ENCODE measurements around the gene ENO2.

The ENO2 gene

GRCh38 chr12:6914947-6915788 is 788 bp downstream of the ENO2 start:
- no peak for DNase-seq

GRCh38 chr12:6915789-6916285 is 1.5 kb downstream of the ENO2 start:
- DNase-seq = no peak

GRCh38 chr12:6916426-6917200 is 2.2 kb downstream of the ENO2 start:
- no peak for DNase-seq

DNA sequence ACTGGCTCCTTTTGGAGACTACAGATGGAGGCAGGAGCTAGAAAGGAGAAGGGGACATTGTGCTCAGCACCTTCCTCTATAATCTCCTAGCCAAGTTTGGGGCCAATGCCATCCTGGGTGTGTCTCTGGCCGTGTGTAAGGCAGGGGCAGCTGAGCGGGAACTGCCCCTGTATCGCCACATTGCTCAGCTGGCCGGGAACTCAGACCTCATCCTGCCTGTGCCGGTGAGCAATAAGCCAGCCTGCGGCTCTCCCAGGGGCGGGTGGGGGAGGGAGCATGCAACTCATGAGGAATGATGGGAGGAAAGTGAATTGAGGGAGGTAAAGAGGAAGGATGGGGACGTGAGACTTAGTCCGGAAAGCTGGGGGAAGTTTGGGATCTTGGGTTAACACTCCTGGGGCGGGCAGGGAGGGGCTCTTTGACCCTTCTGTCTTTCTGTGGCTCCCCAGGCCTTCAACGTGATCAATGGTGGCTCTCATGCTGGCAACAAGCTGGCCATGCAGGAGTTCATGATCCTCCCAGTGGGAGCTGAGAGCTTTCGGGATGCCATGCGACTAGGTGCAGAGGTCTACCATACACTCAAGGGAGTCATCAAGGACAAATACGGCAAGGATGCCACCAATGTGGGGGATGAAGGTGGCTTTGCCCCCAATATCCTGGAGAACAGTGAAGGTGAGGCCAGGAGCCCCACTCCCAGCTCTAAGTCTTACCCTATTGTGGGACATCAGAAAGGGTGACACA is 3.3 kb downstream of the ENO2 start:
- no peak for DNase-seq

- DNase-seq = no peak
Observed at GRCh38 chr12:6919588-6919987, 5.2 kb downstream of the ENO2 start.

GRCh38 chr12:6921539-6921938 is 7.2 kb downstream of the ENO2 start:
- no peak for DNase-seq

- no peak for DNase-seq
Observed at GRCh38 chr12:6921996-6922946, 7.9 kb downstream of the ENO2 start.

- no peak for DNase-seq
Observed at GRCh38 chr12:6923003-6923732, 8.8 kb downstream of the ENO2 start.

GRCh38 chr12:6923851-6924250 is 9.5 kb downstream of the ENO2 start:
- no peak for DNase-seq

DNA sequence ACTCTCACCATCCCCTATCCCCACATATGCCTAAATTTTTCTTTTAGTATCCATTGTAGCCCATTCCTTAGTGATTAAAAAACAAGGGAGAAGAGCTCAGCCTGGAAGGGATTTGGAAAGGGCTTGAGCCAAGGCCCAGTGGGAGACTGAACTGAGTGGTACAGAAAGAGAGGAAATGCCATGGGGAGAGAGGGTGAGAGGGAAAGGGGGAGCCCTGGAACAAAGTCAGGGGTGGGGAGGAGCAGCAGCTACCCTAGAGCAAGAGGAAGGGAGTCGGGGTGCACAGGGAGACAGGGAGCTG is 10.8 kb downstream of the ENO2 start:
- DNase-seq = no peak

- no peak for DNase-seq
Observed at GRCh38 chr12:6925540-6926279, 11.3 kb downstream of the ENO2 start.

DNA sequence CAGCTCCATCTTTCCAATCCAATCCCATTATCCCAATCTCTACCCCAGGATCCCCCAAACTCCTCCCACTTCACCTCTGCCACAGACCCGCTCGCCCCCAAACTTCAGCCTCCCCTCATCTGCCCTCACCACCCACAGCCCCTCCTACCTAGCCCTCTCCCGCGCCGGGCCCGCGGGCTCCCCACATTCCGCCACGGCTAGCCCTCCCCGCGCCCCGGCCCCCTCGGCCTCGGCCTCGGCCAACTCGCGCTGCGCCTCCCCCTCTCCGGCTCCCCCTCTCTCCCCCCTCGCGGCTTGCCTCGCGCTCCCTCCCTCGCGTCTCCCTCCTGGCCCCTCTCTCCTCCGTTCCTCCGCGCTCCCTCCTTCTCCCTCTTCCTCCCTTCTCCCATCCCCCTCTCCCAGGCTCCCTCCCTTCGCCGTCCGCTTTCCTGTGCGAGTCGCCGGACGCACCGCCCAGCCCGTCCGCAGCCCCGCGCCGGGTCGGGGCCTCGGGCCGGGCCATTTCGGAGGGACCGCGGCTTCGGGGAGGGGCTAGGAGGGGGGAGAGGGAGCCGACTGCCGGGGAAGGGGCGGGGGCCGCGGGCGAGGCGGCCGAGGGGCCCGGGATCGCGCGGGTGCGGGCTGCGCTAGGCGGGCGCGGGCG is 13.1 kb downstream of the ENO2 start, which contains the start of gene ATN1:
Gene ATN1 (plus strand): TSS at position 581 of the 643 bp plus-strand sequence. CDS start 6,043 bp downstream, outside the sequence.
- DNase-seq = no peak

- DNase-seq = no peak
Observed at GRCh38 chr12:6928022-6928702, 13.8 kb downstream of the ENO2 start.

DNA sequence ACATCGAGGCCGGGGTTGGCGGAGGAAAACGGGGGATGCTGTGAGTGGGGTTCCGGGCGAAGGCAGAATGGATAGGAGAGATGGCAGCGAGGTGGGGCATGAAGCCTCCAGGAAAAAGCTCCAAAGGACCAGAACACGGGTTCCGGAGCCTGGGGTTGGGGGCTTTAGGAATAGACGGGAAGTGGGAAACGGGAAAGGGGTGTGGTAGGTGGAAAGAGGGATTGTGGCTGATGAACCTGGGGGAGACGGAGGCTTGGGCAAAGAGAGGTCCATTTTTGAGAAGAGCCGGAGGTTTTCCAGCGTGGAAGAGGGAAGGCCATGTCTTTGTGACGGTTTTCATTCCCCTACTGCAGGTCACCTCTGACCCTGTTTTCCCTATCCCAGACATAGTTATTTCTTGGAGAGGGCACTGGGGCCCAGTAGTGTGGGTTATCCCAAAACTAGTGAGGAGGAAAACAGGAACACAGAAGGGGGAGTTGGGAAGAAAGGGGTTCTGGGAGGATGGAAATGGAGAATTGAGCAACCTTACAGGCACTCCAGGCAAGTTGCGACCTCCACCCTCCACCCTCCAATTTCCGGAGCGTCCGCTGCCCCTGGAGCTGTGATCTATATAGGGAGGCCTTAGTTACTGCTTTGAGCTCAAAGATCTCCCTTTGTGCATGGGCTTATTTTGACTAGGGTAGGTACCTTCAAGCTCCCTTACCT is 14.5 kb downstream of the ENO2 start:
- no peak for DNase-seq

GRCh38 chr12:6929466-6930452 is 15.4 kb downstream of the ENO2 start:
- no peak for DNase-seq

- no peak for DNase-seq
Observed at GRCh38 chr12:6932766-6933165, 18.4 kb downstream of the ENO2 start.

DNA sequence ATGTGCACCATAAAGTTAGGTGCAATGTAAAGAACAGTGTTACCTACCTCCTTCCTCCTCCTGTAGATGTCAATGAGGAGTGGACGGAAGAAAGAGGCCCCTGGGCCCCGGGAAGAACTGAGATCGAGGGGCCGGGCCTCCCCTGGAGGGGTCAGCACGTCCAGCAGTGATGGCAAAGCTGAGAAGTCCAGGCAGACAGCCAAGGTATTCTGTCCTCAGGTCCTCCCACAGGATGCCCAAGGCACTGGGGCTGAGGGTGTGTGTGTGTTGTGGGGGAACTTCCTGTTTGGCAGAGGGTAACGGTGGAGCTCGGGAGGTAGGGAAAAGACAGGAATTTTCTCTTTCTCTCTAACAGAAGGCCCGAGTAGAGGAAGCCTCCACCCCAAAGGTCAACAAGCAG is 19.7 kb downstream of the ENO2 start:
- no peak for DNase-seq
